GM12878 (cell line): ENCODE data around the gene ZFP62. TPM values are rescaled to one million over a fixed set of nuclear protein-coding genes. Genes with fewer than 3 reads are reported as not detected.
A peak's percentile ranks its signal among the peaks of the same experiment; 100 is the strongest.

ENCODE experiments used
- BACH1 ChIP-seq: fragments of 450-650 bp; IDR thresholded peaks from 2 replicates; pipeline ENCODE4 v1.6.1; 2017; ENCODE audit warnings: mild to moderate bottlenecking, borderline replicate concordance
- BMI1 ChIP-seq: fragments of 450-650 bp; IDR thresholded peaks from 2 replicates; pipeline ENCODE4 v1.6.1; 2016; ENCODE audit warnings: mild to moderate bottlenecking, moderate library complexity, borderline replicate concordance
- CBX5 ChIP-seq: sonication (generic); IDR thresholded peaks from 2 replicates; pipeline ENCODE4 v1.6.1; 2016; ENCODE audit warnings: low read depth, moderate library complexity, mild to moderate bottlenecking, inconsistent platforms
- HCFC1 ChIP-seq: fragments of 150-350 bp; IDR thresholded peaks from 2 replicates; pipeline ENCODE4 v1.6.1; 2014; ENCODE audit warnings: low read length
- JUNB ChIP-seq: IDR thresholded peaks from 2 replicates; pipeline ENCODE4 v1.6.1; 2016; ENCODE audit warnings: antibody characterized with exemption, mild to moderate bottlenecking
- KLF5 ChIP-seq: fragments of 450-650 bp; IDR thresholded peaks from 2 replicates; pipeline ENCODE4 v1.6.1; 2014; ENCODE audit warnings: mild to moderate bottlenecking; ENCODE audit not compliant: partially characterized antibody
- MEF2B ChIP-seq: fragments of 450-650 bp; IDR thresholded peaks from 2 replicates; pipeline ENCODE4 v1.6.1; 2018; ENCODE audit warnings: mild to moderate bottlenecking, moderate library complexity; ENCODE audit not compliant: partially characterized antibody, poor library complexity, severe bottlenecking
- MYB ChIP-seq: fragments of 150-350 bp; IDR thresholded peaks from 2 replicates; pipeline ENCODE4 v1.6.1; 2014; ENCODE audit warnings: mild to moderate bottlenecking, low read depth, low read length, borderline replicate concordance
- MYC ChIP-seq: IDR thresholded peaks from 2 replicates; pipeline ENCODE4 v1.6.1; 2011; ENCODE audit warnings: mild to moderate bottlenecking, low read length, moderate library complexity, inconsistent platforms; ENCODE audit not compliant: insufficient read depth, insufficient replicate concordance, insufficient read length, severe bottlenecking
- NFYB ChIP-seq: IDR thresholded peaks from 2 replicates; pipeline ENCODE4 v1.6.1; 2011; ENCODE audit warnings: low read depth, mild to moderate bottlenecking, low read length, improper control_type of control experiment, moderate library complexity; ENCODE audit not compliant: insufficient read depth
- NR2C2 ChIP-seq: IDR thresholded peaks from 2 replicates; pipeline ENCODE4 v1.6.1; 2011; ENCODE audit warnings: borderline replicate concordance, low read depth; ENCODE audit not compliant: control insufficient read depth, insufficient read length
- PAX8 ChIP-seq: fragments of 450-650 bp; IDR thresholded peaks from 2 replicates; pipeline ENCODE4 v1.6.1; 2017; ENCODE audit warnings: mild to moderate bottlenecking, moderate library complexity
- RBBP5 ChIP-seq: fragments of 200-600 bp; sonication (generic); conservative IDR thresholded peaks from 2 replicates; pipeline ENCODE4 v1.6.1; 2016
- RUNX3 ChIP-seq: IDR thresholded peaks from 2 replicates; pipeline ENCODE4 v1.6.1; 2012; ENCODE audit warnings: low read length, inconsistent platforms
- WRNIP1 ChIP-seq: IDR thresholded peaks from 2 replicates; pipeline ENCODE4 v1.6.1; 2011; ENCODE audit warnings: low read depth, low read length, improper control_type of control experiment, borderline replicate concordance
- YY1 ChIP-seq: IDR thresholded peaks from 2 replicates; pipeline ENCODE4 v1.6.1; 2011; ENCODE audit warnings: low read depth, mild to moderate bottlenecking, low read length
- ZBED1 ChIP-seq: IDR thresholded peaks from 2 replicates; pipeline ENCODE4 v1.6.1; 2016; ENCODE audit warnings: borderline replicate concordance
- polyA plus RNA-seq, 11 experiments: library from polyadenylated mRNA; depleted of rRNA in 4 of 11; unstranded in 6 of 11; stranded (reverse) in 5 of 11; fragments of >200 nt; fragmentation: Nextera tagmentation in 4 of 11; fragmentation: Illumina TruSeq in 1 of 11; extraction: Ambion mirVana in 4 of 11; extraction: Trizol in 1 of 11; gene quantifications; 1 replicate in 1 of 11; 2 replicates in 10 of 11; pipeline versions ENCODE4 v1.2.1 to v1.2.3, GENCODE V29; 2011 to 2016; ENCODE audit warnings: inconsistent platforms in 2 of 11, missing spikeins in 2 of 11, low read depth in 1 of 11
- total RNA-seq, 4 experiments: library from RNA; depleted of rRNA in 3 of 4; stranded (reverse); fragments of >200 nt in 3 of 4; fragmentation: Illumina TruSeq in 1 of 4; extraction: Trizol in 1 of 4; gene quantifications; 2 replicates each; pipeline versions ENCODE4 v1.2.1 to v1.2.3, GENCODE V29; 2013 to 2021
- TF ChIP-seq, protein P1 (sequence below): IDR thresholded peaks from 2 replicates; pipeline ENCODE4 v1.6.1; 2012; ENCODE audit warnings: improper control_type of control experiment, low read depth, low read length; ENCODE audit not compliant: insufficient replicate concordance
- TF ChIP-seq, protein P2 (sequence below): IDR thresholded peaks from 2 replicates; pipeline ENCODE4 v1.6.1; 2011; ENCODE audit warnings: low read depth, low read length, improper control_type of control experiment, borderline replicate concordance
- TF ChIP-seq, protein P3 (sequence below): fragments of 450-650 bp; IDR thresholded peaks from 2 replicates; pipeline ENCODE4 v1.6.1; 2018; ENCODE audit warnings: borderline replicate concordance, mild to moderate bottlenecking; ENCODE audit not compliant: partially characterized antibody

ZFP62 gene
- total and polyA plus RNA-seq, 10 of the 15 experiments (the other 5 are each of a cell fraction or from before 2014, with no cell fraction given), result 9.2 to 39.7 (median 21.1) TPM

DNA sequence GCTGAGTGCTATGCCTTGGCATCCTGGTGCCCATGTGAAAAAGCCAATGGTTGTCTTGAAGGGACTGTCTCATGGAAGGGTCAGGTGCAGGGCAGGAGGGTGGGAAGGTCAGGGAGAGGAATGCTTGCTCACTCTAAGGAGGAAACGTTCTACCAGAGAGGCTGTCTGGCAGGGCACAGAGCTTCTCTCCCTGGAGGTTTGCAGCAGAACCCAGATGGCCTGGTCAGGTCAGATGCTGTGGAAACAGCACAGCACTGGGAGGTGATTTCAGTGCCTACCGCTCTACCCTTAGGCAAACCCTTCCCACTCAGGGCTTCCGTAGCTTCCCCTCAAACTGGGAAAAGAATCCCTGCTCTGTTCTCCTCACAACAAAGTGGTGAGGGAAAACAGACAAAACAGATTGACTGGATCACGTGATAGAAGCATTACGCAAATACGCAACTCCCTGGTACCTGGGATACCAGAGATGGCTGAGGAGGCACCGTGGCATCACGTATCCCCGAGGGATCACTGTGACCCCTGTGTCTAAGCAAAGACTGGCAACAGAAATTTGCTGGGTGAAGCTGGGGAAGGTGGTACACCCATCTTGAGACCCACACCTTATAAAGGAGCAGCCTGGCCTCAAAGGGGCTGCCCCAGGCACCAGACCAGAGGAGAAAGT is 54.6 kb downstream of the ZFP62 start (continued):
- TF ChIP-seq, protein P1, sequence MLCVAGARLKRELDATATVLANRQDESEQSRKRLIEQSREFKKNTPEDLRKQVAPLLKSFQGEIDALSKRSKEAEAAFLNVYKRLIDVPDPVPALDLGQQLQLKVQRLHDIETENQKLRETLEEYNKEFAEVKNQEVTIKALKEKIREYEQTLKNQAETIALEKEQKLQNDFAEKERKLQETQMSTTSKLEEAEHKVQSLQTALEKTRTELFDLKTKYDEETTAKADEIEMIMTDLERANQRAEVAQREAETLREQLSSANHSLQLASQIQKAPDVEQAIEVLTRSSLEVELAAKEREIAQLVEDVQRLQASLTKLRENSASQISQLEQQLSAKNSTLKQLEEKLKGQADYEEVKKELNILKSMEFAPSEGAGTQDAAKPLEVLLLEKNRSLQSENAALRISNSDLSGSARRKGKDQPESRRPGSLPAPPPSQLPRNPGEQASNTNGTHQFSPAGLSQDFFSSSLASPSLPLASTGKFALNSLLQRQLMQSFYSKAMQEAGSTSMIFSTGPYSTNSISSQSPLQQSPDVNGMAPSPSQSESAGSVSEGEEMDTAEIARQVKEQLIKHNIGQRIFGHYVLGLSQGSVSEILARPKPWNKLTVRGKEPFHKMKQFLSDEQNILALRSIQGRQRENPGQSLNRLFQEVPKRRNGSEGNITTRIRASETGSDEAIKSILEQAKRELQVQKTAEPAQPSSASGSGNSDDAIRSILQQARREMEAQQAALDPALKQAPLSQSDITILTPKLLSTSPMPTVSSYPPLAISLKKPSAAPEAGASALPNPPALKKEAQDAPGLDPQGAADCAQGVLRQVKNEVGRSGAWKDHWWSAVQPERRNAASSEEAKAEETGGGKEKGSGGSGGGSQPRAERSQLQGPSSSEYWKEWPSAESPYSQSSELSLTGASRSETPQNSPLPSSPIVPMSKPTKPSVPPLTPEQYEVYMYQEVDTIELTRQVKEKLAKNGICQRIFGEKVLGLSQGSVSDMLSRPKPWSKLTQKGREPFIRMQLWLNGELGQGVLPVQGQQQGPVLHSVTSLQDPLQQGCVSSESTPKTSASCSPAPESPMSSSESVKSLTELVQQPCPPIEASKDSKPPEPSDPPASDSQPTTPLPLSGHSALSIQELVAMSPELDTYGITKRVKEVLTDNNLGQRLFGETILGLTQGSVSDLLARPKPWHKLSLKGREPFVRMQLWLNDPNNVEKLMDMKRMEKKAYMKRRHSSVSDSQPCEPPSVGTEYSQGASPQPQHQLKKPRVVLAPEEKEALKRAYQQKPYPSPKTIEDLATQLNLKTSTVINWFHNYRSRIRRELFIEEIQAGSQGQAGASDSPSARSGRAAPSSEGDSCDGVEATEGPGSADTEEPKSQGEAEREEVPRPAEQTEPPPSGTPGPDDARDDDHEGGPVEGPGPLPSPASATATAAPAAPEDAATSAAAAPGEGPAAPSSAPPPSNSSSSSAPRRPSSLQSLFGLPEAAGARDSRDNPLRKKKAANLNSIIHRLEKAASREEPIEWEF, result no peak
- TF ChIP-seq YY1, result no peak
- no peak for TF ChIP-seq MYB
- TF ChIP-seq NR2C2, result no peak
- TF ChIP-seq, protein P2, sequence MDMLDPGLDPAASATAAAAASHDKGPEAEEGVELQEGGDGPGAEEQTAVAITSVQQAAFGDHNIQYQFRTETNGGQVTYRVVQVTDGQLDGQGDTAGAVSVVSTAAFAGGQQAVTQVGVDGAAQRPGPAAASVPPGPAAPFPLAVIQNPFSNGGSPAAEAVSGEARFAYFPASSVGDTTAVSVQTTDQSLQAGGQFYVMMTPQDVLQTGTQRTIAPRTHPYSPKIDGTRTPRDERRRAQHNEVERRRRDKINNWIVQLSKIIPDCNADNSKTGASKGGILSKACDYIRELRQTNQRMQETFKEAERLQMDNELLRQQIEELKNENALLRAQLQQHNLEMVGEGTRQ, result peak; percentile 44; the same call in 1 of the 2 replicates
- no peak for TF ChIP-seq BMI1
- no peak for TF ChIP-seq MYC
- no peak for TF ChIP-seq JUNB
- TF ChIP-seq RBBP5, result no peak
- no peak for TF ChIP-seq RUNX3
- no peak for TF ChIP-seq KLF5
- no peak for TF ChIP-seq ZBED1
- peak; percentile 71 for TF ChIP-seq MEF2B
- TF ChIP-seq WRNIP1, result no peak
- TF ChIP-seq HCFC1, result no peak
- TF ChIP-seq, protein P3, sequence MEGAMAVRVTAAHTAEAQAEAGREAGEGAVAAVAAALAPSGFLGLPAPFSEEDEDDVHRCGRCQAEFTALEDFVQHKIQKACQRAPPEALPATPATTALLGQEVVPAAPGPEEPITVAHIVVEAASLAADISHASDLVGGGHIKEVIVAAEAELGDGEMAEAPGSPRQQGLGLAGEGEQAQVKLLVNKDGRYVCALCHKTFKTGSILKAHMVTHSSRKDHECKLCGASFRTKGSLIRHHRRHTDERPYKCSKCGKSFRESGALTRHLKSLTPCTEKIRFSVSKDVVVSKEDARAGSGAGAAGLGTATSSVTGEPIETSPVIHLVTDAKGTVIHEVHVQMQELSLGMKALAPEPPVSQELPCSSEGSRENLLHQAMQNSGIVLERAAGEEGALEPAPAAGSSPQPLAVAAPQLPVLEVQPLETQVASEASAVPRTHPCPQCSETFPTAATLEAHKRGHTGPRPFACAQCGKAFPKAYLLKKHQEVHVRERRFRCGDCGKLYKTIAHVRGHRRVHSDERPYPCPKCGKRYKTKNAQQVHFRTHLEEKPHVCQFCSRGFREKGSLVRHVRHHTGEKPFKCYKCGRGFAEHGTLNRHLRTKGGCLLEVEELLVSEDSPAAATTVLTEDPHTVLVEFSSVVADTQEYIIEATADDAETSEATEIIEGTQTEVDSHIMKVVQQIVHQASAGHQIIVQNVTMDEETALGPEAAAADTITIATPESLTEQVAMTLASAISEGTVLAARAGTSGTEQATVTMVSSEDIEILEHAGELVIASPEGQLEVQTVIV, result no peak
- TF ChIP-seq CBX5, result no peak
- no peak for TF ChIP-seq PAX8
- TF ChIP-seq BACH1, result no peak
- no peak for TF ChIP-seq NFYB
